GM18508 (cell line): ENCODE results near the gene THSD7A.

ENCODE experiments used
- ATAC-seq: cut with Tn5 transposase; IDR thresholded peaks from one replicate; pipeline ENCODE4 v1.9.1; 2021; ENCODE audit warnings: moderate number of reproducible peaks; ENCODE audit not compliant: insufficient read depth, unreplicated experiment

Gene THSD7A

GRCh38 chr7:11751807-11752389 lies 80.1 kb downstream of the THSD7A start:
- no peak for ATAC-seq

DNA sequence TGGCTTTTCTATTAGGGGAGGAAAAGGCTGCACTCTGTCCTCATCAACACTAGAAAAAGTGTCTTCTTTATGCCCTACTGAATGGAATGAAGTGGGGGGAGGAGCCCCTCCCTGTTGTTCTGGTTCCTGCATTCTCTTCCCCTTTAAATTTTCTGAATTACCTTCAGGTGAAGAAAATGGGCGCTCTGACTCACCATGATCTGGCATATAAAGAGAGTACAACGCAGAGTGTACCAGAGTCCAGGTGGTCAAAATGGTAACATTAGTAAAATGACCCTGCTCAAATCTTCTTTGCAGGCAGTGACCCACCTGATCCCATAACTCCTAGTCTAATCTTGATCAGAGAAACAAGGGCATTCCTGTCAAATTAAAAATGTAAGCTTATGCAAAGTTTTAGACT lies 80.7 kb downstream of the THSD7A start:
- no peak for ATAC-seq

GRCh38 chr7:11750191-11750590 lies 81.8 kb downstream of the THSD7A start:
- no peak for ATAC-seq

- no peak for ATAC-seq
Observed at GRCh38 chr7:11749629-11750028, 82.4 kb downstream of the THSD7A start.

GRCh38 chr7:11748884-11749283 lies 83.1 kb downstream of the THSD7A start:
- ATAC-seq, result no peak

- ATAC-seq, result no peak
Observed at GRCh38 chr7:11747715-11748485, 84.1 kb downstream of the THSD7A start.

- ATAC-seq, result no peak
Observed at GRCh38 chr7:11746591-11746990, 85.4 kb downstream of the THSD7A start.

GRCh38 chr7:11743548-11743947 lies 88.5 kb downstream of the THSD7A start:
- ATAC-seq, result no peak

- ATAC-seq, result no peak
Observed at GRCh38 chr7:11743016-11743415, 89.0 kb downstream of the THSD7A start.

DNA sequence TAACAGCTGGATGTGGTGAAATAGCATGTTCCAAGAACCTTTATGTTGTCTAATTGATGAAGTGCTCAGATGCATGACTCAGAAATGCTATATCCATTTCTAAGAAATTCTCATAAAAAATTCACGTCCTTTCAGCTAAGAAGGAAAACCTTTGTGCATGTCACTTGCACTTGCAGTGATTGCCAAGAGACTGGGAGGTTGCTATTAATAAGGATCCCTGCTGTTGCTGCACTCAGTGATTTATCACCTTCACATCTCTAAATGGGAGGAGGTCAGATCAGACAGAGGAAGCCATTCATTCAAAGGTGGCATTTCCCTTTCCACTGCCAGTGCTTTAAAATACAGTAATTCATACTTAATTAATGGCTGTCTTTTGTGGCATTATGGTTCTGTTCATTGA lies 89.5 kb downstream of the THSD7A start:
- ATAC-seq, result no peak

DNA sequence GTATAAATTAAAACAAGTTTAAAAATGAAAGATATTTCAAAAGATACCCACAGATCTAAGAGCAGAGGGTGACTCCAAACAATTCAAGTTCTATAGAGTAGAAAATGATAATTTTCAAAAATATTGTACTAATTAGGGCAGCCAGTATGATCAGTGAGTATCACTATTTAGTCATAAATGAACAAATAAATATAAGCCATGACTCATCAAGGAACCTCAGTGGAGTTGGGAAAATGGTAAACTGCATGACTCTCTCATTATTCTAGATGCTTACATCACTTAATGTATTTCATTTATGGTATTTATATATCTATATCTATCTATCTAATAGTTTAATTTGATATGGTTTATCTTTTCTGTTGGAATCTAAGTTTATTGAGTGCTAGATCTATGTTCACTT lies 94.3 kb downstream of the THSD7A start:
- ATAC-seq, result no peak

DNA sequence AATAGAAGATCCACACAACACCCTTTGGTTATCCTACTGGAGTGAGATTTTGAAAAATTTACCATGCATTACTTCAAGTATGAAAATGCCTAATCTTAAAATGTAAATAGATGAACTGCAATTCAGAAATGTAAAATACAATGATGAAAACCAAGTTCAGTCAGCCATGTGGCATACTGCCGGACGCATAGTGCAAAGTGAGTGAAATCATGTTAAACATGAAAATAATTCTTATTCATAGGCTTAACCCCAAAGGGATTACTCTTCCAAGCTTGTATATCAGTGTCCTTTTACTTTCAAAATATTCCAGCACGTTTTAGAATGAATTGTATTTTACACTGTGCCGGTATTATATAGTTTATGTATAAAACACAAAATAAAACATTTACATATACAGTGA lies 99.8 kb downstream of the THSD7A start:
- ATAC-seq, result no peak

GRCh38 chr7:11730725-11731124 lies 101.3 kb downstream of the THSD7A start:
- ATAC-seq, result no peak

DNA sequence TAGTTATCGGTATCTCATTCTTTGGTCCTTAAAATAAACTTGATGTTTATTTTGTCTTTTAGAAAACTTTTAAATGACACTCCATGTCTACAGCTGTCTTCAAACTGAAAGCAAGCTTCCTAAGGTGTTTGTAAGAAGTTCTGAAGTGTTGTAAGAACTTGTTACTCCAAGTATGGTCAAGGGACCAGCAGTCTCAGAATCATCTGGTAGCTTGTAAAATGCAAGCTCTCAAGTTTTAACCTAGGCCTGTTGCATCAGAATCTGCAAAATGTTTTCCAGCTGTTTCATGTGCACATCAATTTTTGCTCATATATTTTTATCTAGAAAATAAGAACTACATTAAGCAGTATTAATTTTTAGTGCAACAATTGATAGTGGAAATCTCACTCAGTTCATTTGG lies 104.1 kb downstream of the THSD7A start:
- no peak for ATAC-seq

DNA sequence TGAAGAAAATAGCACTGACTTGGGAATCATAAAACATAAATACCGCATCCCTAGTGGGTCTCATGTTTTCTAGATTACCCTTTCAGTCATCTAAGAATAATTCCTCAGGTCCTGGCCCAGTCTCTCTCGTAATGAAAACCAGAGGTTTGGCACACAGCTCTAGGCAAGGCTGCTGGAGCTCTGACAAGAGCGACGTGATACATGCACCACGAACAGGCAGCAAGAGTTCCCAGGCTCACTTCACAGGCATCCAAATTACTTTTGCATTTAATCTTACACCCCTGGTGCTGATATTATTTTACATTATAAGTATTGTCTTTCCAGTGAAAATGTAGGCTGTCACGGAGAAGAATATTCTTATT lies 105.2 kb downstream of the THSD7A start:
- ATAC-seq, result no peak

- no peak for ATAC-seq
Observed at GRCh38 chr7:11726001-11726793, 105.8 kb downstream of the THSD7A start.

- no peak for ATAC-seq
Observed at GRCh38 chr7:11716185-11716584, 115.8 kb downstream of the THSD7A start.

- no peak for ATAC-seq
Observed at GRCh38 chr7:11714676-11715075, 117.3 kb downstream of the THSD7A start.

DNA sequence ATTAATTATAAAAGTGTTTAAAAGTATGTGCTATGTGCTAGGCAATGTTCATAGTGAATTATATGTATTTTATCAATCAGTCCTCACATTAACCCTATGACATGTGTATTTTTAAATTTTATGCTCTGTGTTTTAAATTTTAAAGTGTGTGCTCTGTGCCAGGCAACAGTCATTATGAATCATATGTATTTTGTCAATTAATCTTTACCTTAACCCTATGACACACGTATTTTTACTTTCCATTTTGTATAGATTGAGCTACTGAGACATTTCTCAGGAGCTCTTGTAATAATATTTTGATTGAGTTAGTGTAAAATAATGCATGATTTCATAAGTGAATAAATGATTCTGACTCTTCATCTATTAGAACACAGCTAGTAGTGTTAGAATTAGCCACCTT lies 117.8 kb downstream of the THSD7A start:
- no peak for ATAC-seq

DNA sequence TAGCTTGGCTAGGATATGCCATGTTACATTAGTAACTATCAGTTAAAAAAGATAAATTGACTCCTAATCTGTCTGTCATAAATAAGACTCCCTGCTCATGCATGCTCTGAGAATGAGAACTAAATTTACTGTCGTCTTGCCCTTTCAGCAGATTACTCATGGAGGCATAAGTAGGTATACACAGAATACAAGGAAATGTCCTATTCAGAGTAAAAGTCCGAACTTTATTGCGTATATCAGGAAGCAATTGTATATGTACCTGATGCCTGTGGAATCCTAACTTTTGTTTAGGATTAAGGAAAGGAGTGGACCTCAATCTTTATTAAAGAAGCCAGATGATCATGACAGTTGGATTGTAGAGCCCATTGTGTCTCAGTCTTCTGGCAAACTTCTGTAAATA lies 118.6 kb downstream of the THSD7A start:
- ATAC-seq, result no peak

- no peak for ATAC-seq
Observed at GRCh38 chr7:11710377-11710776, 121.6 kb downstream of the THSD7A start.
